H1 (cell line): Measurements from ENCODE around the gene OTC. TPM values are rescaled to one million over a fixed set of nuclear protein-coding genes. Genes with fewer than 3 reads are reported as not detected.

Source experiments
- BRCA1 ChIP-seq: IDR thresholded peaks from 2 replicates; pipeline ENCODE4 v1.6.1; 2012; ENCODE audit warnings: low read depth, low read length, improper control_type of control experiment
- CTCF ChIP-seq, 3 experiments: IDR thresholded peaks; 1 replicate in 2 of 3; 2 replicates in 1 of 3; pipeline versions ENCODE4 v1.5.1 to v1.6.1; 2011; ENCODE audit warnings: low read length in 3 of 3, mild to moderate bottlenecking in 3 of 3, inconsistent platforms in 2 of 3, low read depth in 1 of 3, moderate library complexity in 1 of 3; ENCODE audit not compliant: insufficient read depth in 1 of 3; ENCODE audit errors: control extremely low read depth in 1 of 3
- GTF2F1 ChIP-seq: IDR thresholded peaks from 2 replicates; pipeline ENCODE4 v1.6.1; 2012; ENCODE audit warnings: low read depth, low read length, improper control_type of control experiment, borderline replicate concordance
- HDAC6 ChIP-seq: IDR thresholded peaks from one replicate; pipeline ENCODE4 v1.7.1; 2012; ENCODE audit warnings: low read depth, mild to moderate bottlenecking, inconsistent platforms, low read length, moderate library complexity
- KDM4A ChIP-seq: IDR thresholded peaks from one replicate; pipeline ENCODE4 v1.7.1; 2012; ENCODE audit warnings: low read depth, mild to moderate bottlenecking, moderate library complexity, low read length, inconsistent platforms; ENCODE audit not compliant: severe bottlenecking
- MAFK ChIP-seq: IDR thresholded peaks from 2 replicates; pipeline ENCODE4 v1.6.1; 2012; ENCODE audit warnings: low read depth, mild to moderate bottlenecking, improper control_type of control experiment, low read length
- SP1 ChIP-seq: IDR thresholded peaks from 2 replicates; pipeline ENCODE4 v1.6.1; 2011; ENCODE audit warnings: low read depth, low read length
- SP4 ChIP-seq: IDR thresholded peaks from 2 replicates; pipeline ENCODE4 v1.6.1; 2012; ENCODE audit warnings: low read length, inconsistent platforms
- SRF ChIP-seq: IDR thresholded peaks from 2 replicates; pipeline ENCODE4 v1.6.1; 2011; ENCODE audit warnings: mild to moderate bottlenecking, low read depth, low read length, moderate library complexity
- polyA plus RNA-seq, 7 experiments: library from polyadenylated mRNA; depleted of rRNA in 3 of 7; stranded (reverse) in 5 of 7; unstranded in 2 of 7; fragments of >200 nt in 5 of 7; fragments of 200-250 nt in 2 of 7; gene quantifications; 1 replicate in 5 of 7; 2 replicates in 1 of 7; 4 replicates in 1 of 7; pipeline versions ENCODE4 v1.2.1 to v1.2.3, GENCODE V29; 2011 to 2013; ENCODE audit warnings: missing spikeins in 2 of 7, mixed read lengths in 2 of 7
- total RNA-seq: library from RNA; stranded (reverse); fragmentation: NEBNext Ultra II Directional; extraction: Animal tissue kit (Norgen Biotek cat#: 25700); gene quantifications from 2 replicates; pipeline ENCODE4 v1.2.1, GENCODE V29; 2021
- TF ChIP-seq, protein P1 (sequence below): fragments of 300-600 bp; sonication (generic); IDR thresholded peaks from 2 replicates; pipeline ENCODE4 v1.7.1; 2012; ENCODE audit warnings: low read length, moderate library complexity, mild to moderate bottlenecking, inconsistent platforms; ENCODE audit not compliant: insufficient replicate concordance

OTC gene
- total and polyA plus RNA-seq, 2 of the 8 experiments (the other 6 are each of a cell fraction or from before 2014, with no cell fraction given), result not detected

DNA sequence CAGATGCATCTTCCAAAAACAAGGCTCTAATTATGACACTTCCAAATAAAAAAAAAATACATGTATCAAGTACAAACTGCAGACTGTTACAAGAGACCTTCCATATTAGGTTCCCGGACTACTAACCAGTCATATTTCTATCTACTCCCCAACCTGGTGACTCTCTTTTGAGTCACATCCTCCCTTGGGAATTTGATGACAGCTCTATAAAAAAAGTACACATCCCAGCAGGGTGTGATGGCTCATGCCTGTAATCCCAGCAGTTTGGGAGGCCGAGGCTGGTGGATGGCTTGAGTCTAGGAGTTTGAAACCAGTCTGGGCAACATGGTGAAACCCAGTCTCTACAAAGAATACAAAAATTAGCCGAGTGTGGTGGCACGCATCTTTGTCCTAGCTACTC is 40.0 kb upstream of the OTC start (continued):
- TF ChIP-seq, protein P1, sequence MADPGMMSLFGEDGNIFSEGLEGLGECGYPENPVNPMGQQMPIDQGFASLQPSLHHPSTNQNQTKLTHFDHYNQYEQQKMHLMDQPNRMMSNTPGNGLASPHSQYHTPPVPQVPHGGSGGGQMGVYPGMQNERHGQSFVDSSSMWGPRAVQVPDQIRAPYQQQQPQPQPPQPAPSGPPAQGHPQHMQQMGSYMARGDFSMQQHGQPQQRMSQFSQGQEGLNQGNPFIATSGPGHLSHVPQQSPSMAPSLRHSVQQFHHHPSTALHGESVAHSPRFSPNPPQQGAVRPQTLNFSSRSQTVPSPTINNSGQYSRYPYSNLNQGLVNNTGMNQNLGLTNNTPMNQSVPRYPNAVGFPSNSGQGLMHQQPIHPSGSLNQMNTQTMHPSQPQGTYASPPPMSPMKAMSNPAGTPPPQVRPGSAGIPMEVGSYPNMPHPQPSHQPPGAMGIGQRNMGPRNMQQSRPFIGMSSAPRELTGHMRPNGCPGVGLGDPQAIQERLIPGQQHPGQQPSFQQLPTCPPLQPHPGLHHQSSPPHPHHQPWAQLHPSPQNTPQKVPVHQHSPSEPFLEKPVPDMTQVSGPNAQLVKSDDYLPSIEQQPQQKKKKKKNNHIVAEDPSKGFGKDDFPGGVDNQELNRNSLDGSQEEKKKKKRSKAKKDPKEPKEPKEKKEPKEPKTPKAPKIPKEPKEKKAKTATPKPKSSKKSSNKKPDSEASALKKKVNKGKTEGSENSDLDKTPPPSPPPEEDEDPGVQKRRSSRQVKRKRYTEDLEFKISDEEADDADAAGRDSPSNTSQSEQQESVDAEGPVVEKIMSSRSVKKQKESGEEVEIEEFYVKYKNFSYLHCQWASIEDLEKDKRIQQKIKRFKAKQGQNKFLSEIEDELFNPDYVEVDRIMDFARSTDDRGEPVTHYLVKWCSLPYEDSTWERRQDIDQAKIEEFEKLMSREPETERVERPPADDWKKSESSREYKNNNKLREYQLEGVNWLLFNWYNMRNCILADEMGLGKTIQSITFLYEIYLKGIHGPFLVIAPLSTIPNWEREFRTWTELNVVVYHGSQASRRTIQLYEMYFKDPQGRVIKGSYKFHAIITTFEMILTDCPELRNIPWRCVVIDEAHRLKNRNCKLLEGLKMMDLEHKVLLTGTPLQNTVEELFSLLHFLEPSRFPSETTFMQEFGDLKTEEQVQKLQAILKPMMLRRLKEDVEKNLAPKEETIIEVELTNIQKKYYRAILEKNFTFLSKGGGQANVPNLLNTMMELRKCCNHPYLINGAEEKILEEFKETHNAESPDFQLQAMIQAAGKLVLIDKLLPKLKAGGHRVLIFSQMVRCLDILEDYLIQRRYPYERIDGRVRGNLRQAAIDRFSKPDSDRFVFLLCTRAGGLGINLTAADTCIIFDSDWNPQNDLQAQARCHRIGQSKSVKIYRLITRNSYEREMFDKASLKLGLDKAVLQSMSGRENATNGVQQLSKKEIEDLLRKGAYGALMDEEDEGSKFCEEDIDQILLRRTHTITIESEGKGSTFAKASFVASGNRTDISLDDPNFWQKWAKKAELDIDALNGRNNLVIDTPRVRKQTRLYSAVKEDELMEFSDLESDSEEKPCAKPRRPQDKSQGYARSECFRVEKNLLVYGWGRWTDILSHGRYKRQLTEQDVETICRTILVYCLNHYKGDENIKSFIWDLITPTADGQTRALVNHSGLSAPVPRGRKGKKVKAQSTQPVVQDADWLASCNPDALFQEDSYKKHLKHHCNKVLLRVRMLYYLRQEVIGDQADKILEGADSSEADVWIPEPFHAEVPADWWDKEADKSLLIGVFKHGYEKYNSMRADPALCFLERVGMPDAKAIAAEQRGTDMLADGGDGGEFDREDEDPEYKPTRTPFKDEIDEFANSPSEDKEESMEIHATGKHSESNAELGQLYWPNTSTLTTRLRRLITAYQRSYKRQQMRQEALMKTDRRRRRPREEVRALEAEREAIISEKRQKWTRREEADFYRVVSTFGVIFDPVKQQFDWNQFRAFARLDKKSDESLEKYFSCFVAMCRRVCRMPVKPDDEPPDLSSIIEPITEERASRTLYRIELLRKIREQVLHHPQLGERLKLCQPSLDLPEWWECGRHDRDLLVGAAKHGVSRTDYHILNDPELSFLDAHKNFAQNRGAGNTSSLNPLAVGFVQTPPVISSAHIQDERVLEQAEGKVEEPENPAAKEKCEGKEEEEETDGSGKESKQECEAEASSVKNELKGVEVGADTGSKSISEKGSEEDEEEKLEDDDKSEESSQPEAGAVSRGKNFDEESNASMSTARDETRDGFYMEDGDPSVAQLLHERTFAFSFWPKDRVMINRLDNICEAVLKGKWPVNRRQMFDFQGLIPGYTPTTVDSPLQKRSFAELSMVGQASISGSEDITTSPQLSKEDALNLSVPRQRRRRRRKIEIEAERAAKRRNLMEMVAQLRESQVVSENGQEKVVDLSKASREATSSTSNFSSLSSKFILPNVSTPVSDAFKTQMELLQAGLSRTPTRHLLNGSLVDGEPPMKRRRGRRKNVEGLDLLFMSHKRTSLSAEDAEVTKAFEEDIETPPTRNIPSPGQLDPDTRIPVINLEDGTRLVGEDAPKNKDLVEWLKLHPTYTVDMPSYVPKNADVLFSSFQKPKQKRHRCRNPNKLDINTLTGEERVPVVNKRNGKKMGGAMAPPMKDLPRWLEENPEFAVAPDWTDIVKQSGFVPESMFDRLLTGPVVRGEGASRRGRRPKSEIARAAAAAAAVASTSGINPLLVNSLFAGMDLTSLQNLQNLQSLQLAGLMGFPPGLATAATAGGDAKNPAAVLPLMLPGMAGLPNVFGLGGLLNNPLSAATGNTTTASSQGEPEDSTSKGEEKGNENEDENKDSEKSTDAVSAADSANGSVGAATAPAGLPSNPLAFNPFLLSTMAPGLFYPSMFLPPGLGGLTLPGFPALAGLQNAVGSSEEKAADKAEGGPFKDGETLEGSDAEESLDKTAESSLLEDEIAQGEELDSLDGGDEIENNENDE, result no peak
- TF ChIP-seq MAFK (no peak), BRCA1 (no peak), CTCF (IDR thresholded peaks at IDR 0.05; ENCODE audit: control extremely low read depth in 1 of 3, insufficient read depth in 1 of 3, low read depth in 1 of 3, low read length in 3 of 3) (no peak), SRF (no peak), SP4 (no peak), GTF2F1 (no peak), SP1 (no peak), HDAC6 (no peak), KDM4A (no peak)
